ENCODE results near the gene GSTM5.

Gene GSTM5

GRCh38 chr1:109714661-109715372 is 2.8 kb downstream of the GSTM5 start:
- H3K4me3 ChIP-seq (ENCODE audit: low read depth, low read length), result no peak overlapping the region
- no peak for TF ChIP-seq CTCF (IDR thresholded peaks at IDR 0.05; ENCODE audit: borderline replicate concordance, insufficient read depth, low read depth, low read length)

- TF ChIP-seq CTCF (IDR thresholded peaks at IDR 0.05; ENCODE audit: borderline replicate concordance, insufficient read depth, low read depth, low read length), result no peak
- no peak overlapping the region for H3K4me3 ChIP-seq (ENCODE audit: low read depth, low read length)
Observed at GRCh38 chr1:109716121-109716520, 4.1 kb downstream of the GSTM5 start.

GRCh38 chr1:109716570-109717090 is 4.6 kb downstream of the GSTM5 start:
- no peak for TF ChIP-seq CTCF (IDR thresholded peaks at IDR 0.05; ENCODE audit: borderline replicate concordance, insufficient read depth, low read depth, low read length)
- H3K4me3 ChIP-seq (ENCODE audit: low read depth, low read length), result no peak overlapping the region

GRCh38 chr1:109717729-109718128 is 5.7 kb downstream of the GSTM5 start:
- TF ChIP-seq CTCF (IDR thresholded peaks at IDR 0.05; ENCODE audit: borderline replicate concordance, insufficient read depth, low read depth, low read length), result no peak
- H3K4me3 ChIP-seq (ENCODE audit: low read depth, low read length), result no peak overlapping the region

- no peak overlapping the region for H3K4me3 ChIP-seq (ENCODE audit: low read depth, low read length)
- TF ChIP-seq CTCF (IDR thresholded peaks at IDR 0.05; ENCODE audit: borderline replicate concordance, insufficient read depth, low read depth, low read length), result no peak
Observed at GRCh38 chr1:109718495-109718894, 6.4 kb downstream of the GSTM5 start.

GRCh38 chr1:109719337-109719837 is 7.3 kb downstream of the GSTM5 start:
- no peak overlapping the region for H3K4me3 ChIP-seq (ENCODE audit: low read depth, low read length)
- no peak for TF ChIP-seq CTCF (IDR thresholded peaks at IDR 0.05; ENCODE audit: borderline replicate concordance, insufficient read depth, low read depth, low read length)

GRCh38 chr1:109721042-109721441 is 9.0 kb downstream of the GSTM5 start:
- TF ChIP-seq CTCF (IDR thresholded peaks at IDR 0.05; ENCODE audit: borderline replicate concordance, insufficient read depth, low read depth, low read length), result no peak
- H3K4me3 ChIP-seq (ENCODE audit: low read depth, low read length), result no peak overlapping the region

Data from GM12875 (cell line).